MM.1S (cell line): Measurements from ENCODE around the gene TMEM238L.

Source experiments
- CTCF ChIP-seq: fragments of 300-600 bp; sonication (generic); IDR thresholded peaks from 2 replicates; pipeline ENCODE4 v1.5.1; 2016; ENCODE audit warnings: antibody characterized with exemption, low read length, mixed read lengths
- EZH2 ChIP-seq: fragments of 300-600 bp; sonication (generic); optimal IDR thresholded peaks from 2 replicates; pipeline ENCODE3; 2017; ENCODE audit warnings: low read depth, mild to moderate bottlenecking, antibody characterized with exemption, low read length, mixed read lengths

- TF ChIP-seq CTCF (no peak), EZH2 (no peak)
Observed at GRCh38 chr17:10803830-10804475, at the start of gene TMEM238L.
